NCI-H524 treated with DMSO at 0.1 percent for 48 hours (cell line): ENCODE data around the gene EPB41.
A peak's percentile ranks its signal among the peaks of the same experiment; 100 is the strongest.
"Not testable (repeated sequence)": the region's sequence is repeated elsewhere in the genome, so short reads cannot be mapped to it uniquely, and the experiment has no call there.

Source experiments
- DNase-seq: peaks from one replicate; lab custom pipeline; 2025; lab: John Stamatoyannopoulos, UW

Gene EPB41

DNA sequence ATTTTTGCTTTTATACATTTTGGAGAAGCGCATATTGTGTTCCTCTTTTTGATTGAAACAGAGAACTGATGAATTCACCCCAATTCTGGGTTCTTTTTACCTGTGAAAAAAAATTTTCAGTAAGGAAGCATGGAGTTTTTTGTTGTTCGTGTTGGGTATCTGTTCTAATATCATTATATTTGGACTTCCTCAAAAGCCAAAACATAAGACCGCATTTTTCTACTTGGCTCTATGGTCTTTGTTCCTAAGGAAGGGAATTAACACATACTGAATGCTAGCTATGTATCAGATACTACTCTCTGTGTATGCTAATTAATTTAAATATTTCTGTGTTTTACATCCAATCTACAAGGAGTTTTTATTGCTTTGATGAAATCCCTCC lies 12.9 kb downstream of the EPB41 start:
- no peak for DNase-seq

GRCh38 chr1:28927648-28928313 lies 13.4 kb downstream of the EPB41 start:
- DNase-seq = peak; percentile 26

GRCh38 chr1:28928314-28928941 lies 14.1 kb downstream of the EPB41 start:
- no peak for DNase-seq

DNA sequence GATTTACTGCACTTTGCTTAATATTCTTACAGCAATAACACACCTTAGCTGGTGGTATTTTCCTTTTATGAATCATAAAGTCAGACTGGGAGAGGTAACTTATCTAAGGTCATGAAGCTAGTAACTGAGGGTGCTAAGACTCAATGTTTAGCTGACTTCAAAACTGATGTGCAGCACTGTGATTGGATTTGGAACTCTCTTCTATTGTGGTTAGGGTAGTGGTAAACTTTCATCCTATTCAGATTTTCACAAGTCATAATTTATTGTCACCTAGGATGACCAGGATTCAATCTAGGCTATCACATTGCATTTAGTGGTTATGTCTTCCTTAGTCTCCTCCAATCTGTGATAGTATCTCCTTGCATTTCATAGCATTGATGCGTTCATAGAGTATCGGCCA lies 18.9 kb downstream of the EPB41 start:
- no peak for DNase-seq

DNA sequence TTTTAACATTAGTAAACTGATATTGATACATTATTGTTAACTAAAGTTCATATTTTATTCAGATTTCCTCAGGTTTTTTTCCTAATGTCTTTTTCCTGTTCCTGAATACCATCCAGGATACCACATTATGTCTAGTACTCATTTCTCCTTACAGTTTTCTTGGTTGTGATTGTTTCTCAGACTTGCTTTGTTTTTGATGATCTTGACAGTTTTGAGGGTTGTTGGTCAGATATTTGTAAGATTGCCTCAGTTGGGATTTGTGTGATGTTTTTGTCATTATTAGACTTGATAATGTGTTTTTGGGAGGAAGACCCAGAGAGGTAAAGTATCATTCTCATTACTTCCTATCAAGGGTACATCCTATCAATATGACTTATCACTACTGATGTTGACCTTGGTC lies 19.5 kb downstream of the EPB41 start:
- DNase-seq = no peak

GRCh38 chr1:28934676-28935075 lies 20.3 kb downstream of the EPB41 start:
- no peak for DNase-seq

GRCh38 chr1:28935293-28935692 lies 20.9 kb downstream of the EPB41 start:
- no peak for DNase-seq

- no peak for DNase-seq
Measured at GRCh38 chr1:28936094-28936493, 21.7 kb downstream of the EPB41 start.

DNA sequence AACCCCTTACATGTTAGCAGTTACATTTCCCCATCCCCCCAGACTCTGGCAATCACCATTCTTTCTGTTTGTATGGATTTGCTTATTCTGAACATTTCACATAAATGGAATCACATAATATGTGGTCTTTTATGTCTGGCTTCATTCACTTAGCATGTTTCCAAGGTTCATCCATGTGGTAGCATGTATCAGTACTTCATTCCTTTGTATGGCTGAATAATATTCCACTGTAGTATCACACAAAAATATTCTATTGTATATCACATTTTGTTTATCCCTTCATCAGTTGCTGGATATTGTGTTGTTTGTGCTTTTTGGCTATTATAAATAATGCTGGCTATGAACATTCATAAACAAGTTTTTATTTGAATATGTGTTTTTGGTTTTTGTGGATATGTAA lies 22.2 kb downstream of the EPB41 start:
- no peak for DNase-seq

DNA sequence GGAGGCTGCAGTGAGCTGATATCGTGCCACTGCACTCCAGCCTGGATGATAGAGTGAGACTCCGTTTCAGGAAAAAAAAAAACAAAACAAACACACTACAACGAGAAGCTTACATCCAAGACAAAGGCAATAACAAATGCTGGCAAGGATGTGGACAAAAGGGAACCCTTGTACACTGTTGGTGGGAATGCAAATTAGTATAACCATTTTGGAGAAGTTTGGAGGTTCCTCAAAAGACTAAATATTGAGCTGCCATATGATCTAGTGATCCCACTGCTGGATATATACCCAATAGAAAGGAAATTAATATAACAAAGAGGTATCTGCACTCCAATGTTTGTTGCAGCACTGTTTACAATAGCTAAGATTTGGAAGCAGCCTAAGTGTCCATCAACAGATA lies 29.2 kb downstream of the EPB41 start:
- not testable (repeated sequence) for DNase-seq

GRCh38 chr1:28950006-28950405 lies 35.6 kb downstream of the EPB41 start:
- DNase-seq = no peak

- peak; percentile 95 for DNase-seq
Measured at GRCh38 chr1:28950449-28950848, 36.1 kb downstream of the EPB41 start.

DNA sequence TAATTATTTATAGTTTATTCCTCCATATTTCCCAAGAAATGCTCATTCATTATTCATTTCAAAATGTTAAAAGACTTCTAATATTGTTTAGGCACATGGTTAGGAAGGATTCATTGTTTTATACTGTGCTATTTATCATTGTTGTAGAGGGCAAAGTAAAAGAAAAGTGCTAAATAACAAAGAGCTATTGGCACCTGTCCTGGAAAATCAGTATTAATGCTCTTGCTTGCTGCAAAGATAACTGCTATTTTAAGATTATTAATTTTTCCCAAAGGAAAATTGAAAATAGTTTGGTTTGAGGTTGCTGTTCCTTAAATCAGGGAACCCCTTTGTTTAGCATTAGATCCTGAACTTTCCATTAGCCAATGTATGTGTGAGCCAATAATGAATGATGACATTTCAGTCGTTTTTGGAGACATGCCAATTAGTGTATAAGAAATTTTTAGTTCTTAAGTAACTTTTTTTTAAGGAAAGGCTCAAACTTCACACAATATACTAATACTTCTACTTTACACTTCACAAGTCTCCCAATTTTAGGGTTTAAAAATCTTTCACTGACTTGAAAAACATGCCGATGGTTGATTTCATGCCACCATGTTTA lies 39.9 kb downstream of the EPB41 start:
- no peak for DNase-seq

- no peak for DNase-seq
Measured at GRCh38 chr1:28956038-28956464, 41.7 kb downstream of the EPB41 start.

- not testable (repeated sequence) for DNase-seq
Measured at GRCh38 chr1:28962114-28962831, 47.9 kb downstream of the EPB41 start.

DNA sequence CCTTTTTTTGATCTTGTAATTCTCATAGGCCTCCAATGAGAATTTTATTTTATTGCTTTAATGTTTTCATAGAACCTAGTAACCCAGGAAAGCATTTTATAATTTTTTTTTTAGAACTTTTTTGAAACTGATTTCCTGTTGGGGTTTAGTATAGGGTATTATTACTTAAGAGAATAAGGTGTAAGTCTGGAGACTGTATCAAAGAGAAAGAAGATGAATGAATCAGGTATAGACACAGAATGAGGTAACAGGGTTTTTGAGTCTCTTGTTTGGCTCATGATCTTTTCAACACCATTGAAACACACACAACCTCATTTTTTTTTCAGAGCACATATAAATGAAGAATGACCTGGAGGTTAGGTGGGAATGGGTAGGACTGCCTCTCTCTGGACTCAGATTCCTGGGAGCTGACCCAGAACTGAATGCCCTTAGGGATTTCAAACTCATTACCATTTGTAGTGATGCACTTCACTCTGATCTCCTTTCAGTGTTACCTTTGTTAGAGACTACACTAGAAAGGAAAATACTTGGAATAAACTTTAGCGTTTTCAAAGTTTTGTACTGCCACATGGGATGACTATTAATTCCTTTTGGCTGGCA lies 51.0 kb downstream of the EPB41 start:
- no peak for DNase-seq

DNA sequence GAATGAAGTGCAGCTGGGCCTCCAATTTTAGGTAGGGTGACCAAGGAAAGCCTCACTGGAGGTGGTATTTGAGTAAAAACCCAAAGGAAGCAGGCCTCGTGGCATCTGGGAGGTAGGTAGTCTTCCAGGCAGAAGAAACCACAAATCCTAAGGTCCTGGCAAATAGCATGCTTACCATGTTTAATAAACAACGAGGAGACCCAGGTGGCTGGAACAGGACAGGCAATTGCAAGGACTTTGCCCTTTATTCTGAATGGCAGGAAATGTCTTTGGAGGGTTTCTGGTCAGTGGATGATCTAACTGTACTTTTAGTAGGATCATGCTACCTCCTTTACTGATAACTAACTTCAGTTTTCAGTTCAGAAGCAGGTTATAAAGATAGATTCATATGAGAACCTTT lies 52.2 kb downstream of the EPB41 start:
- no peak for DNase-seq

- no peak for DNase-seq
Measured at GRCh38 chr1:28971980-28972771, 57.8 kb downstream of the EPB41 start.

DNA sequence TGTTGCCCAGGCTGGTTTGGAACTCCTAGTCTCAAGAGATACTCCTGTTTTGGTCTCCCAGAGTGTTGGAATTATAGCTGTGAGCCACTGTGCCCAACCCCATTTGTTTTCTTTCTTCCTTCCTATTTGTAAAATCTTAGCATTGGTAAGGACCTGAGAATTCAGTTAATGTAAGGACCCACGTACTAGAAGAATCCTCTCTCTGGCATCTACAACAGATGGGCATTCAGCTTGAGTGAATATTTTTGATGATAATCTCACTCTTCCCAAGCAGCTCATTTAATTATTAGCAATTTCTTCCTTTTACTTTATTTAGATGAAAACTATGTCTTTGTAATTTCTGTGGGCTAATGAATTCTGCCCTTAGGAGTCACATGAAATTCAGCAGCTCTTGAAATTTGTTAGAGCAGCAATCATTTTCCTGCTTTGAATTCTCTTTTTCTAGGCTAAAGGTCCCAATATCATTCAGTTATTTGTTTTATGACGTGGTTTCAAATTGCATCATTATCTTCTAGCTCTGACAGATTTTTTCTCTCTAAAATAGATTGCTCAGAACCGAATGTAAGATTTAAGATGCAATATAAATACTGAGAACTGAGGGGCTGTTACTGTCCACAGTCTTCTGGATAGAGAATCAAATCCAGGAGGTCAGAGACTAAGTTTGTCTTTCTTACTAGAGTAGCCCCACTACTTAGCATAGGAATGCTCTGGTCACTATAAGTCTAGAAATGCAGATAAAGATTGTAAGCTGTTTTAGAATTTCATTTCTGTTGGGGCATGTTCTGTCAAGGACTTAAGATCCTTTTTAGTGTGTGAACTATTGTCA lies 59.4 kb downstream of the EPB41 start:
- DNase-seq = peak; percentile 12

DNA sequence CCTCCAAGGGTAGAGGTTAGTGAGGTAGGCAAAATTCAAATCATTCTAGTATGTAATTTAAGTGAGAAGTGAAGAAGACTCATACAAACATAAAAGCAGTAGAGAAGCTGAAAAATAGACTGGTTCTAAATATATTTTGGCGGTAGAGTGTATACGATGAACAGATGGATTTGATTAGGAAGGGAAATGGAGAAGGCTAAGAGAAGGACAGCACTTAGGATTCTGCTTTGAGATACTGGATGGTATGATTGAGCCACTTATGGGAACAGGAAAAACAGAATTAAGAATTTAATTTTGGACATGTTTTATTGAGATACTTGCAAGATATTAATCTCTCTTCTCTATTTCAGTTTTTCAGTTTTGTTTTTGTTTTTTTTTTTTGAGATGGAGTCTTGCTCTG lies 60.1 kb downstream of the EPB41 start:
- DNase-seq = no peak

DNA sequence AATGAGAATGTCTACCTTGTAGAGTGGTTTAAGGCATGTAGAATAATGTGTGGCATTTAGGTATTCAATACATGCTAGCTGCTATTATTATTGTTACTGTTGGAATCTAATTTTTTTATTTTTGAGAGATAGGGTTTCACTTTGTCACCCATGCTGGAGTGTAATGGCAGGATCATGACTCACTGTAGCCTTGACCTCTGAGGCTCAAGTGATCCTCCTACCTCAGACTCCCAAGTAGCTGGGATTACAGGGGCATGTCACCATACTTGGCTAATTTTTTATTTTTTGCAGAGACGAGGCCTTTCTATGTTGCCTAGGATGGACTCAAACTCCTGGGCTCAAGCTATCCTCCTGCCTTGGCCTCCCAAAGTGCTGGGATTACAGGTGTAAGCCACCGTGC lies 61.9 kb downstream of the EPB41 start:
- DNase-seq = no peak
